Adipose tissue (tissue), 3 donors: ENCODE data around the gene CCDC47. TPM values are rescaled to one million over a fixed set of nuclear protein-coding genes. Genes with fewer than 3 reads are reported as not detected.
"Not testable (repeated sequence)": the region's sequence is repeated elsewhere in the genome, so short reads cannot be mapped to it uniquely, and the experiment has no call there.

Experiments used
- H3K27ac ChIP-seq: one replicate; pipeline ENCODE4 v1.5.1; 2013; ENCODE audit warnings: low read depth, low read length
- WGBS, 3 donors: extraction: QIAGEN DNeasy Blood & Tissue Kit; methylation state at CpG; one replicate each; pipeline ENCODE4 v1.1.7; 2013; 5-methylcytosine and 5-hydroxymethylcytosine counted together
- polyA plus RNA-seq, 3 donors: library from polyadenylated mRNA; stranded (reverse); fragments of 200-250 nt; gene quantifications; one replicate each; pipeline ENCODE4 v1.2.3, GENCODE V29; 2013
- donor health status: healthy with polysubstance abuse.
- donor health status: Bipolar disorder and iron deficiency.
- donor health status: healthy.

CCDC47 gene
- polyA plus RNA-seq, 3 donors, result 24.0 to 67.4 (median 35.6) TPM

DNA sequence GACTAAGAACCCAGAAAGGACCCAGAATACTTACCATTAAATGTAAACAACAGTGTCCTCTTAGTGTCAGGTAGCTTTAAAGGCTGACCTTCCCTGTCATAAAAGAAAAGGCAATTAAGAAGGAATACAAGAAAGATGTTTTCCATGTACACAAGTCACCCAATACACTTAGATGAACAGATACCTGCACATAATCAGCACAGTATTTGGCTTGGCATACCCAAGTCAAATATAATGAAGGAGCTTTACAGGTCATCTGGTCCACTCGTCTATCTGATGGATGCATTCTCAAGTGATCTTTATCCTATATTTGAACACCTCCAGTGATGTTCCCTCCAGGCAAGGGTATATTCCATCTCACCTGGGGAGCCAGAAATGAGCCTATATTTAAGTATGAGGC, 20.7 kb downstream of the CCDC47 start:
- WGBS, 3 donors, result 43 to 90% (median 88%) methylated on average over 1 of the region's 1 CpG
- H3K27ac ChIP-seq, result no peak overlapping the region

DNA sequence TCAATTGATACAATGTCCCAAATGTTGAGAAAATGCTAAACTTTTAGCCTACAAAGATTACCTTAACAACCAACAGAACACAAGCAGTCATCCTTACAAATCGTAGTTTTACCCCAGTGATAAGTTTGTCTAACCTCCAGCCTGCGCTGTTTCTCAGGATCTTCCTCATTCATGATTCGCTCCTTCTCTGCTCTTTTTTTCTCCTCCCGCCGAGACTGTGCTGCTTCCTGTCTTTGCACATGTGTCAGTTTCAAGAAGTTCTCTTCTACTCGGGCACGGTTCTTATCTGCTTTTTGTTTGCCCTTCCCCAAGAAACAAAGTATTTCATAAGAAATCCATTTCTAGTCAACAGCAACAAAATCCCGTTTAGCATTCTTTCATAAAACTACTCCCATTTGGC, 21.6 kb downstream of the CCDC47 start:
- H3K27ac ChIP-seq, result no peak overlapping the region
- WGBS, 3 donors, result 29 to 56% (median 49%) methylated on average over 8 of the region's 8 CpGs

DNA sequence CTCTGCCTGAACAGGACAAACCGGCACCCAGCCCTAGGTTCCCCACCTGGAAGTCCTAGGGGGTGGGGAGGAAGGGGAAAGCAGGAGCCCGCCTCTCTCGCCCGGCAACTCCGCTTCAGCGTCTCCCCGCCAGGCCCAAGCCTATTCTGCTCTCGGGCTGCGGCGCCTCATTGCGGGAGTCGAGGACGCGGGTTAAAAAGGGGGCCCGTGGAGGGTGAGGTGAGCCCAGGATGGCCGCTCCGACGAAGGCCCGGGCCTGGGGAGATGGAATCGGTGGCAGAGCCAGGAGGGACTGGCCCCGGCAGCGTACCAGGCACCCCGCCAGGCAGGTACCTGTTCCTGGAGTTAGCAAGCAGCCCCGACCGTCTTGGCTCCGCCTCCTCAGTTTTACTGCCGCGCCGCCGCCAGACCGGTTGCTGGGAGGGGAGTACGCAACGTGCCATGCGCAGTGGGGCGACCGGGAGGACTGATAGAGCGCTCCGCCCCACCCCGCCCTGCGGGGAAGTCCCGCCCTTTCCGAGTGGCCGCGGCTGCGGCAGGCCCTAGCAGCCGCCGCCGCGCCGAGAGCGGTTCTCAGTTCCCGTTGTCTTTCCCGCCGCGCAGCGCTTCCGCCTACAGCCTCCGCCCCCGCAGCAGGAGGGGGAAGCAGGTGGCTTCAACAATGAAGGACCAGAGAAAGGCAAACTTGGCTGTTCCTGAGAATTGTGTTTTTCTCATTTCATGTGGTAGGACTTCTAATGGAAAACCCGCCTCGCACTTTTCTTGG, 31.8 kb downstream of the CCDC47 start, which contains the start of gene STRADA:
Gene STRADA (minus strand): TSS at position 392 of the 766 bp plus-strand sequence. CDS start 13,430 bp downstream, outside the sequence.
- peak within 1 kb of the TSS; percentile 86 for H3K27ac ChIP-seq
- WGBS, 3 donors, result 0 to 1% (median 0%) methylated on average over 58 to 61 of the region's 61 CpGs

DNA sequence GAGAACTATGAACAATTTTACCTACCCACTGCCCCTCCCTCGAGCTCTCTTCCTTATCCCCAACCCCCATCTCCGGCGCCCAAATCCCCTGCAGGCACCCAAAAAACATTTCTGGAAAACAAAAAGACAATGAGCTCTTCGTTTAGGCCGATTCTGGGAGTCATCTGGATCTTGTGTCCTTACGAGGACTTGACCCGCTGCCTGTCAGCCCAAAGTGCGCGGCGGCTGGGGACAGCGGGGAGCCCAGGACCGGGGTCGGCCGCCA, 32.3 kb downstream of the CCDC47 start:
- 0 to 1% (median 1%) methylated on average over 14 of the region's 14 CpGs for WGBS, 3 donors
- H3K27ac ChIP-seq, result peak overlapping the region; percentile 30

DNA sequence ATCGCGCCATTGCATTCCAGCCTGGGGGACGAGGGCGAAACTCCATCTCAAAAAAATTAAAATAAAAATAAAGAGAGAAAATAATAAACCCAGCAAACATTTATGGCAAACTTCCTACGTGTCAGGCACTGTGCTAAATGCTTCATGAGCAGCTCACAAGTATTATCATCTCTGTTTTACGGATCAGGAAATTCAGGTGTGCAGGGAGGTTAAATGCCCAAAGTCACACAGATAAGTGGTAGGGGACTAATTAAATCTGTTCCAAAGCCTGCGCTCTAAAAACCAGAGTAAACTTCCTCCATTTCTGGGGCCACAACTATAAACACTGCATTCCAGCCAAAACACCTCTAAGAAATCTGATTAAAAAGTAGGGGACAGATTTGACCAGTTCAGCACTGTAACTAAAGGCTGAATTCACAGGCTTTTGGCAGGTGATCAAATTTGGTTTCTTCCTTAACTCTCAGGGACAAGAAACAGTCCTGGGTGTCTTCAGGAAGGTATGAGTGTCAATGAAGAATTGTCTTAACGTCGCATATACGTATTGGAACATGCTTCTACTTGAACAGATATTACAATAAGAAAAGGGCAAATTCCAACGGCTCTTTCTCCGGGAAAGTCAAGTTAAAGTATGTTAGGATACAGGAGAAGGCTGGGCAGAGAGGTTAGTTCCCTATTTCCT, 32.8 kb downstream of the CCDC47 start:
- WGBS, 3 donors, result 25 to 39% (median 35%) methylated on average over 12 of the region's 12 CpGs
- peak overlapping the region; percentile 30 for H3K27ac ChIP-seq

DNA sequence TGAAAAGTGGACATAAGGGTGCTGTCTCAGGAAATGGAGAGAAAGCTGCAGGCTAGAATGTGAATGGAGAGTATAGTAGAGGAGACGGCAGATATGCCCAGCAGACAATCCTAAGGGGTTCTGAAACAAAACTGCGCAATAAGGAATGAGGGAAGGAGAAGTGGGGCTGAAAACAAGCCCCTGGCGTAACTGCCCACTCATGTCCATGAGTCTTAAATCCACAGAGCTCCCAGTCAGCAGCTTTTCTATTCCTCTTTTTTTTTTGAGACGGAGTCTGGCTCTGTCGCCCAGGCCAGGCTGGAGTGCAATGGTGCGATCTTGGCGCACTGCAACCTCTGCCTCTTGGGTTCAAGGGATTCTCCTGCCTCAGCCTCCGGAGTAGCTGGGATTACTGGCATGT, 37.7 kb downstream of the CCDC47 start:
- H3K27ac ChIP-seq, result no peak overlapping the region
- WGBS, 3 donors, result 92 to 96% (median 94%) methylated on average over 8 of the region's 8 CpGs

DNA sequence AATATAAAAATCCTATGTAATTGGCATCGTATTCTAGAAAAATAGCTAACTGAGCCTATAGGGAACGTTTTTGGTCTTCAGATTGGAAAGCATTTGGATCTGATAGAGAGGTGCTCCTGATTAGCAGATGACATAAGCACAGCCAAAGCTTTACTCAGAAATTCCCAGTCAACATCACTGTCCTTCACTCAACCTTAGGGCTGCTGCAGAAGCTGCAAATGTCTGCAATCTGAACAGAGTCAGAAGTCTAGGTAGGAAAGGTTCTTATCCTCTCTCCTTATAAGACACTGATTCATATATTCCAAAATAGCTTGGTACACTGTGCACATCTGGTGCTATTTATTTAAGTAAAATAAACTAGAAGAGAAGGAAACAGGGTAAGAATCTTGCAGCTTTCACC, 51.0 kb downstream of the CCDC47 start:
- WGBS, 3 donors, result 68 to 86% (median 77%) methylated on average over 2 of the region's 2 CpGs
- no peak overlapping the region for H3K27ac ChIP-seq

DNA sequence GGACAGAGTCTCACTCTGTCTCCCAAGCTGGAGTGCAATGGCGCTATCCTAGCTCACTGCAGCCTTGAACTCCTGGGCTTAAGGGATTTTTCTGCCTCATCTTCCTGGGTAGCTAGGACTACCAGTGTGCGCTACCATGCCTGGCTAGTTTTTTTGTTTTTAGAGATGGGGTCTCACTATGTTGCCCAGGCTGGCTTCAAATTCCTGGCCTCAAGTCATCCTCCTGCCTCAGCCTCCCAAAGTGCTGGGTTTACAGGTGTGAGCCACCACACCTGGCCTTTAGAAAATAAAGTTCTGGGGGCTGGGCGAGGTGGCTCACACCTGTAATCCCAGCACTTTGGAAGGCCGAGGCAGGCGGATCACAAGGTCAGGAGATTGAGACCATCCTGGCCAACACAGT, 53.2 kb downstream of the CCDC47 start:
- WGBS, 3 donors, result 95 to 98% (median 97%) methylated on average over 5 of the region's 5 CpGs

DNA sequence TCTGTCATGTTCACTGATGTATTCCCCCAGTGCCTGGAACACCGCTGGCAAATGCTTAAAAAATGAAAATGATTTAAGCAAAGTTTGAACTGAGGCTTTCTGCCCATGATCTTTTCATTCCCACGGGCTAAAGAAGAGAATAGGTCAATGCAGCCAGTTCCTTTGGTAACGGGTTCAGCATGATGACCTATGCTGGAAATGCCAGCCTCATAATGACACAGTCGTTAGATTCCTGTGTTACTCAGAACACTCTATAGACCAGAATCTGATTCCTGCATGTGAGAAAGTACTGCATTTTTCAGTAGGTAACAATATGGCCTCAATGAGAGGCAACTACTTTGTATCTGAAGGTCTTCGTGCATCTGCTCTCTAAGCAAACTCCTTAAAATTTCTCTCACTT, 54.4 kb downstream of the CCDC47 start:
- 74 to 83% (median 79%) methylated on average over 5 of the region's 5 CpGs for WGBS, 3 donors
- H3K27ac ChIP-seq, result no peak overlapping the region

More for the DNA sequence above, 53.2 kb downstream of the CCDC47 start:
- H3K27ac ChIP-seq, result not testable (repeated sequence)

DNA sequence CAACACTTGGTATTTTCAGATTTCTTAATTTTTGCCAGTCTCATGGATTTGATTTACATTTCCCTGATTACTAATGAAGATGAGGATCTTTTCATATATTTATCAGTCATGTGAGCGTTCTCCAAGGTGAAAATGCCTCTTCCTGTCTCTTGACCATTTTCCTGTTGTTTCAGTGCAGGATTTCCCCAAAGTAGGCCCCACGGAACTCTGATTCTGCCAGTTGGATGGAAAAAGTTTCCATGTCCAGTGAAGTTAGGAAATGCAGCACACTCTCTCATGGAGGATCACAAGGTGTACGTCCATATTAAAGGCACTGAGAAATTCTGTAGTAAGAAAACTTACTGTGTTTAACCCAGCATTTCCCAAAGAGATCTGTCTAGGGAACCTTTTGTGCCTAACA, 57.0 kb downstream of the CCDC47 start:
- 72 to 86% (median 78%) methylated on average over 3 of the region's 3 CpGs for WGBS, 3 donors

DNA sequence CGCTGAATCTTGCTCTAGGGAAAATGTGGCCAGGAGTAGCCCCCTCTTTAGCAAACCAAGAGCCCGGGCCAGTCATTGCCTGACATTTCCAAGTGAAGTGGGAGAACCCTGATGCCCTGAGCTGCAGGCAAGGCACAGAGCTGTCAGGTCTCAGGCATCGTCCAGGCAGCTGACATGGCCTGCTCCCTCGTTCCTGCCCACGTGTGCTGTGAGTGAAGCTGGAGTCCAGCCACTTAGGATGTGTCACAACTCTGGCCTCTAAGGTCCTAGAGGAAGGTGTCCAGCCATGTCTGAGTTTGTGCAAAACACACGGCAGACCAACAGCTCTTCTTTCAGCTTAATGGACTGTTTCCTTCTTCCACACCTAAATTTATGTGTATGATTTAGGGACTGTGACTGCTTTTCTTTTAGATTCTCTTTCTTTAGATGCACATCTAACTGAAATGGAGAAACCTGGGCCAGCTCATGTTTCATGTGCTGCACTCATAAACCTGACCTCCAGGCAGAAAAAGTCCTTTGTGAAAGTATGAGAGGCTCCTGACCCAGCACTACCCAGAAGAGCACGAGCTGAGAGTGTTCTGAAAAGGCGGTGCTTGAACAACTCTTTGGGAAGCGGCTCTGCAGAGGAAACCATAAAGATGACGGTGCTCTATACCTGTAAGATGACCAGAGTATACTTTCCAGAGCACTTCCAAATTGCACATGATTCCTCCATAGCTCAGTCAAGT, 58.7 kb downstream of the CCDC47 start:
- 76 to 82% (median 81%) methylated on average over 10 of the region's 10 CpGs for WGBS, 3 donors
- no peak overlapping the region for H3K27ac ChIP-seq

More for the DNA sequence above, 57.0 kb downstream of the CCDC47 start:
- no peak overlapping the region for H3K27ac ChIP-seq

DNA sequence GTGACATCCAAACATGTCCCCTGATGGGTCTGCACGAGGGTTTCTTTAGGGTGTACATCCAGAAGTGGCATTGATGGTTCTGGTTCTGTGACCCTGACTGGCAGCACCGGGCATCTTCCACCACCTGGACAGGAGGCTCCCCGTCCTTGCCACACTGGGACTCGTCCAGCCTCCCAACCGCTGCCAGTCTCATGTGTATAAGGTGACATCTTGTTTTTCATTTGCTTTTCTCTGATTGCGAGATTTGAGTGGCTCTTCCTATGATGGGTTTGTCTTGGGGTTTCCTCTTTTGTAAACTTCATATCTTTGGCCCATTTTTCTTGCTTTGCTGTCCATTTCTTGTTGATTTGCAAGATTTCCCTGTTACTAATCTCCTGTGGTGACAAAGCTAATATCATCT, 64.3 kb downstream of the CCDC47 start:
- no peak overlapping the region for H3K27ac ChIP-seq
- WGBS, 3 donors, result 87 to 95% (median 89%) methylated on average over 6 of the region's 6 CpGs

DNA sequence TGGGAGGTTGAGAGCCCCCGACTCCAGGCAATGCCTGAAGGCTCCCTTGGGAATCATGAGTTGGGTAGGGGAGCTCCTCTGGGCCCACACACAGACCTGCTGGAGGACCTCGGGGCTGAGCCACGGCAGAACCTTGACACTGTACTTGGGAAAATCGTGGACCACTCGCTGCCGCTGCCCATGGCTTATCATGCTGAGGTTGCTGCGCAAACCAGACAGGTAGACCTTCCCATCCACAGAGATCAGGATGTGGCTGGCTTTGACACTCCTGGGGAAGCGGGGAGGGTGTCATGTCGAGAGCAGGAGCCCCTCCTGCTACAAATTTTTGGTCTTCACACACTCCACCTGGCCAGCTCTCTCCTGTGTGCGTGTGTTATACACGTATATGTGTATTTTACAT, 66.2 kb downstream of the CCDC47 start:
- no peak overlapping the region for H3K27ac ChIP-seq
- 88 to 92% (median 91%) methylated on average over 11 of the region's 11 CpGs for WGBS, 3 donors

DNA sequence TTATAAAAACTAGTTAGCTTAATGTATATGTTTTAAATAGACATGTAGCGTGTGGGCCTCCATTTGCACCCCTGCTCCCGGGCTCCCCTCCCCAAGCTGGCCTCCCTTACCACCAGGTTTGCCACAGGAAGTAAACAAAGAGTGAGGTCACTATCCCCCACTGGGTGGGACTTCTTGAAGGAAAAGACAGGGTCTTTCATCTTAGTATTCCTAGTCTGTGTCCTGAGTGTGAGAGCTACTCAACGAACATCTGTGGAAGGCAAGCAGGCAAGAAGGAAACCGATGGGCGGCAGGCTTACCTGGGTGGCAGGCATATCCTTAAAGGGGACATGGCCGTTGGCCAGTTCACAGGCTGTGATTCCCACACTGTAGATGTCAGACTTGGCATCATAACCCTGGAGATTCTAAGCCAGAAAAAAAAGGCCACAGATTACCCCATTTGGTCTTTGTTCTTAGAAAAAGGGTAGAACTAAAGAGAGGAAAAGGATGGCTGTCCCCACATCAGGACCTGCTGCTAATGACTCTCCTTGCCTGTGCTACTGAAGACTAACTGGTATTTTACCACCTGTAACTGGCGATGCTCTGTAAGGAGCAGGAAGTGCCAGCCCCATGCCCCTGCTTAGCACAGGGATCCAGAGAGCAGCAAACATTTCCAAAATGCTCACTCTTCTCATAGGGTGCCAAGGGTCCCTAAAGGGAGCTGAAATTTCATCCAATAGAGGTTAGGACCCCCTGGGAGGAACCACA, 66.9 kb downstream of the CCDC47 start:
- H3K27ac ChIP-seq, result no peak overlapping the region
- WGBS, 3 donors, result 70 to 81% (median 75%) methylated on average over 7 of the region's 7 CpGs

DNA sequence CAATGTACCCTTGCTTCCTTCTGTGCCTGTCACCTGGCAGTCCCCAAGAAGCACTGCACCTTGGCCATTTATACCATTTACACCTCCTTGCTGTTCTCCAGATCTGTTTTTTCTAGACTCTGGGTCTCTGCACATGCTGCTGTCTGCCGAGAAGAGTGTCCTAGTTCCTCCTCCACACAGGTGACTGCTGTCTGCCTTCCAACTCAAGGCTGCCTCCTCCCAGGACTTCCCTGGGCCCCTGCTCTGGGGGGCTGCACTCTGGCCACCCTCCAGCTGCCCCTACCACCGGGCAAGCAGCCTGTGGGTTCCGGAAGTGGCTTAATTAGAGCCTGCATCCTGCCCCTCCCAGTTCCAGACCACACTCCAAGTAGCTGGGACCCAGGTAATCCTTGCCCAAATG, 67.7 kb downstream of the CCDC47 start:
- WGBS, 3 donors, result 30 to 59% (median 48%) methylated on average over 3 of the region's 3 CpGs
- no peak overlapping the region for H3K27ac ChIP-seq

DNA sequence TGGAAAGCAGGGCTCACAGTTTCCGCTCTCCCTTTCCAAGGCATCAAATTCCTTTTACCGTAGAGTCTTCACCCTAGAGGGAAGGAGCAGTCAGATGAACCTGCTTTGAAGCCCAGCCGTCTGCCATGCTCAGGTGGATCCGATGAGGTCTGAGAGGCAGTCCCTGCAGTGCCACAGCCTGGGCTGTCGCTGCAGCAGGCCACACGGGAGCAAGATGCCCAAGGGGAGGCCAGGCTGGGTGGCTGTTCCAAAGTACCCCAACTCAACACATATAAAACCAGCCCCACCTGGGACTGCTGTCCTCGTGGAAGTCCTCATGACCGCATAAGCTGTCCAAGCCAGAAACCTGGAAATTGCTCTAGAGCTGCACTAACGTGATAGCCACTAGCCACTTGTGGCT, 68.6 kb downstream of the CCDC47 start:
- no peak overlapping the region for H3K27ac ChIP-seq
- WGBS, 3 donors, result 88 to 92% (median 90%) methylated on average over 9 of the region's 9 CpGs

DNA sequence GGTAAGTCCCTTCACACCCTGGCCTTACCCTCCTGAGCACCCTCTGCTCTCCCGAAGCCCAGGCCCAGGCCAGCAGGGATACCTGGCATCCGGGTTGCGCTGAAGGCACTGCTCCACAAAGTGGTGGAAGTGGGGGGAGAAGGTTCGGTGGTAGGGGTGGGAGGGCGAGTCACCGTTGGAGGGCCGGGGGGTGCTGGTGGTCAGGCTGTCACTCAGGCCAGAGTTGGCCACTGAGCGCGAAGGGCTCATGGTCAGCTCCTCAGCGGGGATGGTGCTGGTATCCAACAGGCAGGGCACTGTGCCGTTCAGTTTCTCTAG, 69.2 kb downstream of the CCDC47 start:
- 89 to 91% (median 90%) methylated on average over 11 of the region's 11 CpGs for WGBS, 3 donors
- H3K27ac ChIP-seq, result no peak overlapping the region

DNA sequence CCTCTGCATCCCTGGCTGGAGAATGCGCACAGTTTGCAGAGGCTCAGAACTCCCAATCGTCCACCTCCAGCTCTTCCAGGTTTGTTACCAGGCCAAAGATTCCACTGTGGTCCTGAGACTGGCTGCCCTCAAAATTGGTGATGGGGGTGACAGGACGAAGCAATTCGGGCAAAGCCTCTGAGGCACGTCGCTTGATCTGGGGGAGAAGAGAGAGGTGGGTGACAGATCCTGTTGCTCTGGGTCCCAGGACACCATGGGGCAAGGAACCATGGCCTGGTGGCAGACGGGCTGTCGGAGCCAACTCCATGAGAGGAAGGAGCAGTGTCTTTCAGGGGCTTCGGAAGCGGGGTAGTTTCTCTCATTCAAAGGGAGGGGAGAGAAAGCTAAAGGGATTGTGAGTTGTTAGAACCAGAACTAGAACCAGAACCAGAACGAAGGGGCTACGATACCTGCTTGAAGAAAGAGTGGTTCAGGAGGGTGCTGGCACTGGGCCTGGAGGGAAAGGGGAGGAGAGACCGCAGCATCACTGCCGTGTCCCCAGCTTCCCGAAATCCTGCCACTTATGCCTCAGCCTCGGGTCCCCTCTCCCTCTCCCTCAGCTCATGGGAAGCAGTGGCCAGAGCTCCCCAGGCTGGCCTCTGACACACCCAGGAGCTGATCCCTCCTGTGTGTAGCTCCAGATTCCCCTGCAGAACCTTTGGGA, 69.7 kb downstream of the CCDC47 start:
- no peak overlapping the region for H3K27ac ChIP-seq
- WGBS, 3 donors, result 86 to 93% (median 92%) methylated on average over 15 to 16 of the region's 16 CpGs
